ENCODE data around the gene NEU2.
"Not testable (repeated sequence)": the region's sequence is repeated elsewhere in the genome, so short reads cannot be mapped to it uniquely, and the experiment has no call there.

The NEU2 gene

DNA sequence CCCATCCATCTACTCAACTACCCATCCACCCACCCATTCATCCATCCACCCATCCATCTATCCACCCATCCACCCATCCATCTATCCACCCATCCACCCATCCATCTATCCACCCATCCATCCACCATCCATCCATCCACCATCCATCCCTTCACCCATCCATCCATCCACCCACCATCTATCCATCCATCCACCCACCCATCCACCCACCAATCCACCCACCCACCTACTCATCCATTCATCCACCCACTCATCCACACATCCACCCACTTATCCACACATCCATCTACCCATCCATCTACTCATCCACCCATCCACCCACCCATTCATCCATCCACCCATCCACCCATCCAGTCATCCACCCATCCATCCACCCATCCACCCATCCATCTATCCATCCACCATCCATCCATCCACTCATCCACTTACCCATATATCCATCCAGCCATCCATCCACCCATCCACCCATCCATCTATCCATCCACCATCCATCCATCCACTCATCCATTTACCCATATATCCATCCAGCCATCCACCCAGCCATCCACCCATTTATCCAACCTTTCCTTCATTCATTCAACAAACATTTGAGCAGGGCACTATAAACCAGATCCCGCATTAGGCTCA, 17.3 kb upstream of the NEU2 start:
- TF ChIP-seq, protein P1, sequence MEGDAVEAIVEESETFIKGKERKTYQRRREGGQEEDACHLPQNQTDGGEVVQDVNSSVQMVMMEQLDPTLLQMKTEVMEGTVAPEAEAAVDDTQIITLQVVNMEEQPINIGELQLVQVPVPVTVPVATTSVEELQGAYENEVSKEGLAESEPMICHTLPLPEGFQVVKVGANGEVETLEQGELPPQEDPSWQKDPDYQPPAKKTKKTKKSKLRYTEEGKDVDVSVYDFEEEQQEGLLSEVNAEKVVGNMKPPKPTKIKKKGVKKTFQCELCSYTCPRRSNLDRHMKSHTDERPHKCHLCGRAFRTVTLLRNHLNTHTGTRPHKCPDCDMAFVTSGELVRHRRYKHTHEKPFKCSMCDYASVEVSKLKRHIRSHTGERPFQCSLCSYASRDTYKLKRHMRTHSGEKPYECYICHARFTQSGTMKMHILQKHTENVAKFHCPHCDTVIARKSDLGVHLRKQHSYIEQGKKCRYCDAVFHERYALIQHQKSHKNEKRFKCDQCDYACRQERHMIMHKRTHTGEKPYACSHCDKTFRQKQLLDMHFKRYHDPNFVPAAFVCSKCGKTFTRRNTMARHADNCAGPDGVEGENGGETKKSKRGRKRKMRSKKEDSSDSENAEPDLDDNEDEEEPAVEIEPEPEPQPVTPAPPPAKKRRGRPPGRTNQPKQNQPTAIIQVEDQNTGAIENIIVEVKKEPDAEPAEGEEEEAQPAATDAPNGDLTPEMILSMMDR (IDR thresholded peaks at IDR 0.05; ENCODE audit: low read length, missing control alignments) = no peak
- no peak overlapping the region for H3K4me3 ChIP-seq (replicated peaks; ENCODE audit: low read depth, low read length)

GRCh38 chr2:233017947-233018346, 14.5 kb upstream of the NEU2 start:
- TF ChIP-seq, protein P1 (IDR thresholded peaks at IDR 0.05; ENCODE audit: low read length, missing control alignments) = no peak

More for the DNA sequence above, 17.3 kb upstream of the NEU2 start:
- no peak for DNase-seq (ENCODE audit: low read depth)

GRCh38 chr2:233019610-233020009, 12.9 kb upstream of the NEU2 start:
- not testable (repeated sequence) for H3K4me3 ChIP-seq (replicated peaks; ENCODE audit: low read depth, low read length); DNase-seq (ENCODE audit: low read depth)

More at GRCh38 chr2:233017947-233018346, 14.5 kb upstream of the NEU2 start:
- no peak for DNase-seq (ENCODE audit: low read depth)
- no peak overlapping the region for H3K4me3 ChIP-seq (replicated peaks; ENCODE audit: low read depth, low read length)

- no peak overlapping the region for H3K4me3 ChIP-seq (replicated peaks; ENCODE audit: low read depth, low read length)
- TF ChIP-seq, protein P1 (IDR thresholded peaks at IDR 0.05; ENCODE audit: low read length, missing control alignments) = no peak
- no peak for DNase-seq (ENCODE audit: low read depth)
These were observed 12.0 kb upstream of the NEU2 start for GRCh38 chr2:233020454-233020853.

- DNase-seq (ENCODE audit: low read depth) = peak; percentile 26
- TF ChIP-seq, protein P1 (IDR thresholded peaks at IDR 0.05; ENCODE audit: low read length, missing control alignments) = no peak
These were observed 10.7 kb upstream of the NEU2 start for GRCh38 chr2:233021771-233022170.

DNA sequence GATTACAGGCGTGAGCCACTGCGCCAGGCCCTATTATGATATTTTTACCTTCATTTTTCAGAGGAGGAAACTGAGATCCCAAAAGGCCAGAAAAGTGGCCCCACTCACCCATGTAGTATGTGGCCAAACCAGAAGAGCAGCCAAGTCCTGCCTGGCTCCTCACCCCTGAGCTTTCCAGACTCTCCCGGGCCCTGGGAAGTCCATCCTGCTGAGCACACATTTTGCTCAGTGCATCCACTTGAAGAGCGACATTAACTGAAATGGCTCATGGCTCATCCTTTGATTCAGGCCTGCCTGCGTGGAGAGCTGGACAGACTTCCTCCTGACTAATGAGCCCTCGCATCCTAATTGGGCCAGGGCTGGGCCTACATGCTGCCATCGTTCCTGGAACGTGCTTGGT, 9.9 kb upstream of the NEU2 start:
- TF ChIP-seq, protein P1 (IDR thresholded peaks at IDR 0.05; ENCODE audit: low read length, missing control alignments) = no peak
- H3K4me3 ChIP-seq (replicated peaks; ENCODE audit: low read depth, low read length) = no peak overlapping the region
- no peak for DNase-seq (ENCODE audit: low read depth)

More at GRCh38 chr2:233021771-233022170, 10.7 kb upstream of the NEU2 start:
- H3K4me3 ChIP-seq (replicated peaks; ENCODE audit: low read depth, low read length) = no peak overlapping the region

DNA sequence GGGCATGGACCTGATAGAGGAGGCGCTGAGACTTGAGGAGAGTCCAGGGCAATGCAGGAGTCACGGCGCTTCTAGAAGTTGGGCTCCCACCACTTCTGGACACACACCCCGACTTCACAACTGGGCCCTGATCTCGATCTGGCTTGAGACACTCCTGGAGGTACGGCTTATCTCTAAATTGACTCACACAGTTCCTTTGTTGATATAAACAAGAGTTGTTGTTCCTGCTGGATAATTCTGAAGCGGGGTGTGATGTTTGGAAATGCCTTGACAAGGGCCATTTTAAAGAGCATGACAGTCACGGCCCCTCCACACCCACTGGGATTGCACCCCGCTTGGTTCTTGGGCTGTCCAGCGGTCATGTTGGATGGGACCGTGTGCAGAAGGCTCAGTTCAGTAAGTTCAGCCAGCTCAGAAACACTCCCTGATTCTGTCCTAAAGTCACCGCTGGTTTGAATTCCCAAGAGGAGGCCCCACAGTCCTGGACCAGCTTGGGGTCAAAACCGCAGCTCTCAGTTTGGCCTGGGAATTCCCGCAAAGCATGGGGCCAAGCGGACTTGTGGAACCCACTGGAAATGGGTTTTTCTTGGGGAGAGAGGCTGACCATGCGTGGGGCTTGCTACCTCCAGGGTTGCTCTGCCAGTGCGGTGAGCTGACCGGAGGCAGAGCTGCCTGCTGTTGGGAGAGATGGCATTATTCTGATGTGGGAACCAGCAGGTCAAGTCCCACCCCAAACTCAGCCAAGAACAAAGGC, 9.3 kb upstream of the NEU2 start:
- no peak for DNase-seq (ENCODE audit: low read depth)
- TF ChIP-seq, protein P1 (IDR thresholded peaks at IDR 0.05; ENCODE audit: low read length, missing control alignments) = no peak
- H3K4me3 ChIP-seq (replicated peaks; ENCODE audit: low read depth, low read length) = no peak overlapping the region
